K562 (cell line): ENCODE data around the gene PHOSPHO1. TPM values are rescaled to one million over a fixed set of nuclear protein-coding genes. Genes with fewer than 3 reads are reported as not detected.

Experiments used
- ATAC-seq: fragments of 200-7000 bp; cut with Tn5 transposase; 3 replicates; pipeline ENCODE4 v1.9.1; 2020; ENCODE audit warnings: moderate library complexity
- BruUV-seq: library from RNA; stranded (reverse); fragments of 400-500 nt; replicated peaks from 2 replicates; lab custom pipeline; 2021; lab: Mats Ljungman, UMichigan
- CTCF ChIA-PET: fragments of 300-600 bp; formaldehyde crosslinking; extraction: SDS; loops from one replicate; lab custom pipeline; 2021; ENCODE audit warnings: low intra/inter-chr PET ratio; lab: Yijun Ruan, JAX
- POLR2A ChIA-PET: fragments of 300-600, 350-650 bp; sonication (Branson Sonifier 250); formaldehyde crosslinking; extraction: SDS; loops from one replicate; lab custom pipeline; 2021; ENCODE audit warnings: antibody characterized with exemption, inconsistent platforms; lab: Yijun Ruan, JAX
- DNase-seq, 4 experiments: peaks; one replicate each; pipeline versions ENCODE4 v3.0.0 to v3.0.0-alpha.2; 2011 to 2018; ENCODE audit warnings: low spot score in 3 of 4, mixed read lengths in 3 of 4; ENCODE audit errors: extremely low read depth in 1 of 4
- FAIRE-seq: peaks from 2 replicates; lab custom pipeline; 2011; peaks lifted over from hg19 to GRCh38; lab: Jason Lieb, UNC
- H2AFZ ChIP-seq: 2 replicates; pipeline ENCODE4 v1.6.0; 2011; ENCODE audit warnings: low read depth, low read length, control low read depth, inconsistent platforms
- H3K27ac ChIP-seq: fragments of 200-600 bp; 3 replicates; pipeline ENCODE4 v1.8.0; 2011; ENCODE audit warnings: low read depth, mild to moderate bottlenecking, control low read depth, inconsistent platforms, low read length, moderate library complexity, mixed read lengths; ENCODE audit errors: extremely low read depth
- H3K27me3 ChIP-seq, 2 experiments: fragments of 300-600 bp in 1 of 2; 2 replicates in 1 of 2; 3 replicates in 1 of 2; pipeline versions ENCODE4 v1.6.0 to v1.8.0; 2011; ENCODE audit warnings: inconsistent platforms in 2 of 2, low read length in 2 of 2, mild to moderate bottlenecking in 1 of 2, mixed read lengths in 1 of 2, moderate library complexity in 1 of 2; ENCODE audit not compliant: control insufficient read depth in 2 of 2, insufficient read depth in 2 of 2
- H3K36me3 ChIP-seq: fragments of 300-600 bp; 3 replicates; pipeline ENCODE4 v1.8.0; 2011; ENCODE audit warnings: mild to moderate bottlenecking, low read length, inconsistent platforms; ENCODE audit not compliant: control insufficient read depth, insufficient read depth
- H3K4me1 ChIP-seq, 2 experiments: fragments of 200-600 bp in 1 of 2; replicated peaks in 1 of 2; 2 replicates in 1 of 2; 3 replicates in 1 of 2; pipeline versions ENCODE4 v1.5.1 to v1.8.0; 2011; ENCODE audit warnings: inconsistent platforms in 2 of 2, low read length in 2 of 2, mild to moderate bottlenecking in 1 of 2, mixed read lengths in 1 of 2, moderate library complexity in 1 of 2; ENCODE audit not compliant: control insufficient read depth in 2 of 2, insufficient read depth in 2 of 2
- H3K4me2 ChIP-seq: 2 replicates; pipeline ENCODE4 v1.6.1; 2011; ENCODE audit warnings: low read length, control low read depth, inconsistent platforms, mixed read lengths; ENCODE audit not compliant: insufficient read depth
- H3K4me3 ChIP-seq: fragments of 200-600 bp; sonication (generic), shearing (Covaris generic); 2 replicates; pipeline ENCODE4 v1.5.1; 2016; ENCODE audit warnings: control low read depth, inconsistent platforms
- H3K79me2 ChIP-seq: fragments of 200-600 bp; 3 replicates; pipeline ENCODE4 v1.8.0; 2011; ENCODE audit warnings: low read length, inconsistent platforms; ENCODE audit not compliant: control insufficient read depth, insufficient read depth
- H3K9ac ChIP-seq, 2 experiments: 2 replicates each; pipeline versions ENCODE4 v1.6.0 to v1.6.1; 2011; ENCODE audit warnings: low read depth in 2 of 2, low read length in 2 of 2, control low read depth in 1 of 2, inconsistent platforms in 1 of 2, mild to moderate bottlenecking in 1 of 2, mixed read lengths in 1 of 2; ENCODE audit not compliant: insufficient read depth in 1 of 2
- H3K9me1 ChIP-seq: one replicate; pipeline ENCODE4 v1.6.0; 2011; ENCODE audit warnings: inconsistent platforms, mild to moderate bottlenecking, low read length, moderate library complexity; ENCODE audit not compliant: control insufficient read depth, insufficient read depth
- H3K9me3 ChIP-seq: replicated peaks from 2 replicates; pipeline ENCODE4 v1.5.1; 2011; ENCODE audit warnings: low read depth, low read length, inconsistent platforms; ENCODE audit not compliant: control insufficient read depth, insufficient read depth
- H4K20me1 ChIP-seq: replicated peaks from 2 replicates; pipeline ENCODE4 v1.6.1; 2011; ENCODE audit warnings: low read length, inconsistent platforms, mixed read lengths; ENCODE audit not compliant: control insufficient read depth, insufficient read depth
- ATF6 ChIP-seq: sonication (generic); formaldehyde crosslinking; IDR thresholded peaks from 2 replicates; pipeline ENCODE4 v1.4.0; 2020; ENCODE audit warnings: mild to moderate bottlenecking, missing genetic modification reagents
- CTCFL ChIP-seq: IDR thresholded peaks from 2 replicates; pipeline ENCODE4 v1.6.1; 2011; ENCODE audit warnings: borderline replicate concordance, low read depth, mild to moderate bottlenecking, moderate library complexity, low read length; ENCODE audit not compliant: insufficient read depth, poor library complexity, severe bottlenecking
- FOS ChIP-seq: IDR thresholded peaks from 3 replicates; pipeline ENCODE4 v1.6.1; 2011; ENCODE audit not compliant: insufficient read length; ENCODE audit errors: extremely low read depth
- NCOA1 ChIP-seq: fragments of 450-650 bp; IDR thresholded peaks from 2 replicates; pipeline ENCODE4 v1.6.1; 2016; ENCODE audit warnings: low read depth
- NR2F6 ChIP-seq: fragments of 450-650 bp; formaldehyde crosslinking; IDR thresholded peaks from 2 replicates; pipeline ENCODE4 v1.4.0; 2020; ENCODE audit warnings: mild to moderate bottlenecking
- POLR2B ChIP-seq: fragments of 450-650 bp; IDR thresholded peaks from 2 replicates; pipeline ENCODE4 v1.6.1; 2018; ENCODE audit warnings: low read depth; ENCODE audit not compliant: partially characterized antibody
- STAG1 ChIP-seq: sonication (generic); formaldehyde crosslinking; IDR thresholded peaks from 2 replicates; pipeline ENCODE4 v1.5.0; 2020; ENCODE audit warnings: missing genetic modification reagents, borderline replicate concordance
- ZNF165 ChIP-seq: fragments of 250-450 bp; sonication (Bioruptor Pico); IDR thresholded peaks from 2 replicates; pipeline ENCODE4 v1.4.0; 2020; ENCODE audit warnings: borderline replicate concordance
- WGBS: fragments of 100-300 bp; shearing (Covaris generic); methylation state at CpG from one replicate; pipeline ENCODE4 v1.1.6; 2016; ENCODE audit warnings: low coverage, mixed read lengths; ENCODE audit not compliant: insufficient coverage; ENCODE audit errors: missing lambda C conversion rate; 5-methylcytosine and 5-hydroxymethylcytosine counted together
- in situ Hi-C: fragments of 300-500 bp; cut with MboI; formaldehyde crosslinking; loops from 4 replicates; pipeline ENCODE4 v1.15.0; 2018; ENCODE audit warnings: inconsistent platforms, mixed read lengths
- intact Hi-C: fragments of 100-400 bp; cut with micrococcal nuclease; formaldehyde crosslinking; loops from 2 replicates; pipeline ENCODE4 v1.14.2; 2022
- polyA plus RNA-seq, 8 experiments: library from polyadenylated mRNA; depleted of rRNA in 4 of 8; stranded (reverse) in 5 of 8; unstranded in 3 of 8; fragments of >200 nt; fragmentation: Nextera tagmentation in 2 of 8; fragmentation: Illumina TruSeq in 1 of 8; extraction: Ambion mirVana in 2 of 8; extraction: Trizol in 1 of 8; gene quantifications; 2 replicates each; pipeline versions ENCODE4 v1.2.1 to v1.2.3, GENCODE V29; 2011 to 2014; ENCODE audit warnings: inconsistent platforms in 1 of 8, missing spikeins in 1 of 8
- total RNA-seq, 7 experiments: library from RNA; depleted of rRNA in 6 of 7; stranded (reverse); fragments of >200 nt in 6 of 7; fragmentation: Illumina TruSeq in 2 of 7; extraction: Trizol in 2 of 7; gene quantifications; 2 replicates each; pipeline versions ENCODE4 v1.2.1 to v1.2.3, GENCODE V29; 2011 to 2021; ENCODE audit warnings: low replicate concordance in 1 of 7

Gene PHOSPHO1
- total and polyA plus RNA-seq, 9 of the 15 experiments (the other 6 are each of a cell fraction or from before 2014, with no cell fraction given) = 0.06 to 0.07 TPM; not detected in 7

- WGBS = 12% methylated on average over 3 of the region's 3 CpGs
- Histone ChIP-seq H3K27ac (no peak overlapping the region), H3K4me2 (no peak overlapping the region), H4K20me1 (no peaks in the 10 kb centered on the region), H3K4me3 (no peak overlapping the region), H3K9me1 (no peaks in the 10 kb centered on the region), H3K27me3 (peaks cover 0 to 55% of the 10 kb centered on the region in 2 experiments; a peak in 3 of 5 replicates), H3K9ac (no peak overlapping the region), H3K79me2 (no peaks in the 10 kb centered on the region), H3K9me3 (no peaks in the 10 kb centered on the region; the same call in 1 of the 2 replicates), H2AFZ (no peak overlapping the region), H3K4me1 (peaks cover 5 to 33% of the 10 kb centered on the region in 2 experiments; a peak in 4 of 5 replicates), H3K36me3 (no peaks in the 10 kb centered on the region)
- no TSS peak for BruUV-seq
- FAIRE-seq (no peak), ATAC-seq (no peak), DNase-seq (no peak)
- TF ChIP-seq CTCFL = no peak
- TF ChIP-seq NR2F6 (CRISPR knock-in tag) = no peak
- no peak for TF ChIP-seq STAG1 (CRISPR knock-in tag)
- TF ChIP-seq POLR2B = no peak
- no peak for TF ChIP-seq NCOA1
- no peak for TF ChIP-seq ZNF165 (CRISPR knock-in tag)
- no peak for TF ChIP-seq FOS
- TF ChIP-seq ATF6 (CRISPR knock-in tag) = no peak
- ChIA-PET POLR2A (interaction anchor here (0.6 to 0.8 kb wide), 3 partner anchors 157 to 311 kb away, joined by 3 read pairs; no protein-coding TSS in a partner anchor), CTCF (interaction anchor here (1.5 to 1.7 kb wide), 2 partner anchors 47 to 64 kb away, joined by 6 read pairs; no protein-coding TSS in a partner anchor)
- in situ Hi-C loops = no loop called here
- intact Hi-C loops = loop anchor here (2.0 to 5.0 kb wide), 4 partner anchors 35 to 275 kb away; no protein-coding TSS in a partner anchor
These were observed 3.7 kb downstream of the PHOSPHO1 start for GRCh38 chr17:49226771-49227435.
